Epithelial cell of proximal tubule (primary cell): ENCODE data around the gene MGAT5. TPM values are rescaled to one million over a fixed set of nuclear protein-coding genes. Genes with fewer than 3 reads are reported as not detected.

Source experiments
- DNase-seq: peaks from one replicate; pipeline ENCODE4 v3.0.0-alpha.2; 2011; ENCODE audit warnings: low read depth
- H3K4me3 ChIP-seq: 2 replicates; pipeline ENCODE4 v1.5.1; 2011; ENCODE audit warnings: low read depth, mild to moderate bottlenecking, low read length
- CTCF ChIP-seq: conservative IDR thresholded peaks from 2 replicates; pipeline ENCODE4 v1.5.1; 2012; ENCODE audit warnings: low read depth, mild to moderate bottlenecking, low read length
- total RNA-seq: library from RNA; depleted of rRNA; stranded (reverse); fragments of >200 nt; gene quantifications from 2 replicates; pipeline ENCODE4 v1.2.3, GENCODE V29; 2015

Gene MGAT5
- total RNA-seq, 1 donor from 2014 or later, result 34.0 TPM

DNA sequence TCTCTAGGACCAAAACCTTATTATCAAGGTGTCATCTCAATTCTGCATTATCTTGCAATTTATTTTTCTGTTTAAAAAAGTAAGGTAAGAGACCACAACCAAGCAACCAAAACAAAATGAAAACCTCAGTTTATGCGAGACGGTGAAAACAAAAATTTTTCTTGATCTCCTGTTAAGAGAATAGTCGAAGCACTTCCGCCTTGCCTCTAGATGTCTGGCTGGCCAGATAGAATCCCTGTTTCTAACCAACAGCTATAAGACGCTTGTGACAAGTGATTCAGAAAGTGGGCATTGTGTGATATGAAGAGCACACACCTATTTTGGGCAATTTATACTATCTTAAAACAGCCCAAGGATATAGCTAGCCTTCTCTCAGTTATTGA, 51.2 kb downstream of the MGAT5 start:
- no peak for TF ChIP-seq CTCF
- no peak overlapping the region for H3K4me3 ChIP-seq
- DNase-seq, result no peak

DNA sequence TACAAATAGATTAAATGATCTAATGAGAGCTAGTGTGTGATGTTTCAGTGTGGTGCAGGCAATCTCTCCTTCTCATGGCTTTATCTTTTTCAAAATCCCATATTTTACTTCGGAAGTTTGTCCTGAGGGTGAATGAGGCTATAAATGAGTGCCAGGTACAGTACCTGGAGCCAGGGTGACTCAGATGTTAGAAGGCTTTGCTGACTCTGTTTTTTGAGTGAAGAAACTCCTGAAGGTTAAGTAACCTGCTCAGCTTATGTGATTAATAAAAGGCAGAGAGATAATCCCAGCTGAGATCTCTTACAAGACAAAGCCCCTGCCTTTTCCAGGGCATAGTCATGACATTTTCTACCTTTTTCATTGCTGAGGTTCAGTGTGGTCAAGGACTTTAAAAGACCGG, 52.6 kb downstream of the MGAT5 start:
- H3K4me3 ChIP-seq, result no peak overlapping the region
- DNase-seq, result no peak
- TF ChIP-seq CTCF, result no peak

DNA sequence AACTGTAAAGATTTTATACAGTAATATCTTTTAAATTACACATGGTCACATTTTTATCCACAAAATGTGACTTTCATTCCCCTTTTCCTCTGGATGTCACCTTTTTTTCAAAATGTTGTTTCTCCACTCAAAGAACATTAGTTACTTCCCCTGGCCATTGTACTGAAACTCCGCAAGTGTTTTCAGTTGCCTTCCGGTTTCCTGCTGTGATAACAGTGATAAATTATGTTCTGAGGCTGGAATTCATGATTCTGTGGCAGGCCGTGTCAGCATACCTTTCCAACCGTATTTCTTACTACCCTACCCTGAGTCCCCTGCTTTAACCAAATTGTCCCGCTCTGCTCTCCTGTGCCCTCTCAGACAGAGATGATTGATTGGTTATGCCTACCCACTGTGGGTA, 53.5 kb downstream of the MGAT5 start:
- H3K4me3 ChIP-seq, result no peak overlapping the region
- TF ChIP-seq CTCF, result no peak
- DNase-seq, result no peak

DNA sequence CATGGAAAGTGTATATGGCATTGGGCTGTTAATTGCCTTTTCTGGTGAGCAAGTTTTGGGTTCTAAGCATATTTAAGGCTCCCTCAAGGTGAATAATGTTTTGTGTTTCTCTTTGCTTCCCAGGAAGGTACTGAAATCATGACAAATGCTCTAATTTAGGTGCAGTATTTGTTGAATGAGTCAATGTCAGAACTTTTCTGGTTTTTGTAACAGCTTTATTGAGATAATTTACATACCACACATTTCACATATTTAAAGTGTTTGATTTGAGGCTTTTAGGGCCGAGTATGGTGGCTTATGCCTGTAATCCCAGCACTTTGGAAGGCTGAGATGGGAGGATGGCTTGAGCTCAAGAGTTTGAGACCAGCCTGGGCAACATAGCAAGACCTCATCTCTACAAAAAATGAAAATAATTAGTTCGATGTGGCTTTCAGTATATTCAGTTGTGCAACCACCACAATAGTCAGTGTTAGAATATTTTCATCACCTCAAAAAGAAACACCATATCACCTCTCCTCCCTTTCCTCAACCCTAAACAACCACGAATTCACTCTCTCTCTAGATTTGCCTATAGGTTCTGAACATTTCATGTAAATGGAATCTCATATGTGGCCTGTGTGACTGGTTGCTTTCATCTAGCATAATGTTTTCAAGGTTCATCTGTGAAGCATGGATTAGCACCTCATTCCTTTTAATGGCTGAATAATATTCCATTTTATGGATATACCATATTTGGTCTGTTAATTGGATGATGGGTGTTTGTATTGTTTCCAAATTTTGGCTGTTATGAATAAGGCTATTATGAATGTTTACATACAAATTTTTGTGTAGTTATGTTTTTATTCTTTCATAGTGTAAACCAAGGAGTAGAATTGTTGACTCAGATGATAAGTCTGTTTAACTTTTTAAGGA, 54.9 kb downstream of the MGAT5 start:
- DNase-seq, result no peak
- no peak for TF ChIP-seq CTCF
- H3K4me3 ChIP-seq, result no peak overlapping the region

GRCh38 chr2:134310107-134311079, 56.5 kb downstream of the MGAT5 start:
- no peak for TF ChIP-seq CTCF
- no peak for DNase-seq
- H3K4me3 ChIP-seq, result no peak overlapping the region

DNA sequence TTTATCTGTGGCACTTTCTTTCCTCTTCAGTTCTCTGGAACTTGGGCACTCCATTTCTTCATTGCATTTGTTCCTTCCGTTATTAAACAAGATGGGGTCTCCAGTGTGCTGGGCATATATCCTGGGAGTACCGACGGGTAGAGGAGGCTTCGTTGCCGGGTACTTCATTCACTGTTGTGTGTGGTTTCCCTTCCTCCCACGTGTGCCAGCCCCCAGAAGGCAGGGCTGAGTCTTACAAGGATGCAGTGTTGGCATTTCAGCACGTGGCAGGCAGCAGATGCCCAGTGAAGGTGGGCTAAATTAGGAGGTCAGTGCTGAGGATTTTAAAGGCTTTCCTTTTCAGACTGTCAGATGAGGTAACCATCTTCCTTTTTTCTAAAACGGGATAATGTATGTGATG, 58.6 kb downstream of the MGAT5 start:
- no peak for TF ChIP-seq CTCF
- no peak for DNase-seq
- H3K4me3 ChIP-seq, result no peak overlapping the region
